ENCODE results near the gene PNPLA3. TPM values are rescaled to one million over a fixed set of nuclear protein-coding genes. Genes with fewer than 3 reads are reported as not detected.

The PNPLA3 gene
- total RNA-seq, 1 experiment from 2014 or later: 17.5 TPM

- Histone ChIP-seq H3K27ac (ENCODE audit: insufficient read length, low read depth, low read length) (no peak within 1 kb of the TSS), H2AK5ac (ENCODE audit: insufficient read length, low read length) (no peak within 1 kb of the TSS), H2BK120ac (ENCODE audit: low read depth, low read length, poor library complexity, severe bottlenecking) (no peak within 1 kb of the TSS), H3K79me2 (ENCODE audit: insufficient read depth, low read length) (no peaks in the 10 kb centered on the region), H3K4ac (ENCODE audit: low read depth, low read length) (no peak within 1 kb of the TSS), H4K8ac (replicated peaks; ENCODE audit: insufficient read length, low read depth, low read length) (no peak within 1 kb of the TSS), H3K14ac (ENCODE audit: insufficient read depth, low read length) (peak within 1 kb of the TSS; percentile 79), H2BK12ac (ENCODE audit: insufficient read length, low read depth, low read length) (no peak within 1 kb of the TSS), H3K18ac (ENCODE audit: insufficient read length, low read depth, low read length) (peak within 1 kb of the TSS; percentile 47), H3K27me3 (ENCODE audit: insufficient read depth, low read length) (no peaks in the 10 kb centered on the region; the same call in 1 of the 2 replicates), H2BK20ac (ENCODE audit: low read depth, low read length, poor library complexity, severe bottlenecking) (no peak within 1 kb of the TSS), H2BK5ac (ENCODE audit: insufficient read length, low read length) (no peak within 1 kb of the TSS), H4K91ac (ENCODE audit: insufficient read length, low read depth, low read length) (no peak within 1 kb of the TSS), H3K23me2 (ENCODE audit: insufficient read length, low read depth, low read length, poor library complexity, severe bottlenecking) (peaks cover 14% of the 10 kb centered on the region), H4K5ac (ENCODE audit: insufficient read length, low read depth, low read length) (no peak within 1 kb of the TSS), H3K56ac (ENCODE audit: insufficient read length, low read depth, low read length) (no peak within 1 kb of the TSS), H2BK15ac (ENCODE audit: low read depth, low read length) (no peak within 1 kb of the TSS), H3K9me3 (ENCODE audit: control insufficient read depth, low read depth, low read length) (no peaks in the 10 kb centered on the region), H3K79me1 (ENCODE audit: insufficient read depth, low read depth, low read length, poor library complexity, severe bottlenecking) (no peaks in the 10 kb centered on the region), H3T11ph (ENCODE audit: low read length) (no peak within 1 kb of the TSS), H3K9ac (ENCODE audit: extremely low read depth, insufficient read length, low read length) (peak within 1 kb of the TSS; percentile 34), H3K23ac (ENCODE audit: insufficient read length, low read depth, low read length) (no peak within 1 kb of the TSS), H4K20me1 (ENCODE audit: control insufficient read depth, insufficient read depth, insufficient read length) (no peaks in the 10 kb centered on the region), H3K4me2 (ENCODE audit: insufficient read depth, insufficient read length, low read length) (peak within 1 kb of the TSS; percentile 71), H2AFZ (ENCODE audit: low read length) (no peak within 1 kb of the TSS), H3K4me1 (ENCODE audit: insufficient read depth, low read length) (no peaks in the 10 kb centered on the region)
- DNase-seq: peak; percentile 87
- WGBS (ENCODE audit: extremely low coverage, insufficient read length, low lambda C conversion rate): no CpG with 5 or more reads among the region's 72 CpGs
- Mint-ChIP-seq H3K27me3 (ENCODE audit: low read depth) (peaks cover 43% of the 10 kb centered on the region), H3K27ac (no peak within 1 kb of the TSS), H3K4me1 (peaks cover 0 to 17% of the 10 kb centered on the region in 2 experiments; a peak in 2 of 4 replicates), H3K36me3 (ENCODE audit: insufficient read depth in 1 of 3, low read depth in 3 of 3) (peaks cover 2 to 6% (median 5%) of the 10 kb centered on the region in 3 experiments; a peak in 3 of 7 replicates), H3K4me3 (peak within 1 kb of the TSS; percentile 66 to 84), H3K9me3 (no peaks in the 10 kb centered on the region)
- TF ChIP-seq CTCF (conservative IDR thresholded peaks at IDR 0.05): peak; percentile 42
Measured at GRCh38 chr22:43891360-43892182, 32.0 kb upstream of the PNPLA3 start, which contains the start of gene PNPLA5. PNPLA5 (minus strand) TSS chr22:43892013; CDS start chr22:43891880, 133 bp downstream.
